Body of pancreas (tissue), 4 donors: ENCODE results near the gene CRYBA4. TPM values are rescaled to one million over a fixed set of nuclear protein-coding genes. Genes with fewer than 3 reads are reported as not detected.

Experiments
- ATAC-seq: fragments of 150-250 bp; one replicate; pipeline ENCODE4 v1.9.1; 2016
- DNase-seq, 4 donors: peaks; one replicate each; pipeline ENCODE4 v3.0.0-alpha.2; 2019
- H3K27ac ChIP-seq, 4 donors: fragments of 200-600 bp; sonication (generic); 1 replicate in 3 of 4; 2 replicates in 1 of 4; pipeline versions ENCODE4 v1.5.1 to v1.6.1; 2016 to 2019; ENCODE audit warnings: mild to moderate bottlenecking in 1 of 4, mixed read lengths in 1 of 4, moderate library complexity in 1 of 4
- H3K27me3 ChIP-seq, 2 donors: fragments of 200-600 bp; sonication (generic); one replicate each; pipeline ENCODE4 v1.6.0; 2016; ENCODE audit warnings: mild to moderate bottlenecking in 1 of 2
- H3K36me3 ChIP-seq, 2 donors: fragments of 200-600 bp; sonication (generic); replicated peaks in 1 of 2; 2 replicates each; pipeline ENCODE4 v1.5.1; 2016; ENCODE audit warnings: low read depth in 2 of 2; ENCODE audit not compliant: insufficient read depth in 1 of 2
- H3K4me1 ChIP-seq: fragments of 200-600 bp; sonication (generic); one replicate; pipeline ENCODE4 v1.6.0; 2016
- H3K4me3 ChIP-seq, 2 donors: fragments of 200-600 bp; sonication (generic); 1 replicate in 1 of 2; 2 replicates in 1 of 2; pipeline ENCODE4 v1.5.1; 2016 to 2019
- H3K9me3 ChIP-seq, 3 donors: fragments of 200-600 bp; sonication (generic); 1 replicate in 2 of 3; 2 replicates in 1 of 3; pipeline ENCODE4 v1.5.1; 2016
- POLR2A ChIP-seq, 3 donors: fragments of 450-650 bp; IDR thresholded peaks; one replicate each; pipeline ENCODE4 v1.6.1; 2016; ENCODE audit warnings: antibody characterized with exemption in 3 of 3, mild to moderate bottlenecking in 2 of 3
- WGBS, 2 donors: methylation state at CpG; one replicate each; pipeline ENCODE4 v1.1.5; 2017; 5-methylcytosine and 5-hydroxymethylcytosine counted together
- intact Hi-C: fragments of 100-400 bp; cut with DNase I; formaldehyde crosslinking; loops from one replicate; pipeline ENCODE4 v1.15.1; 2023
- total RNA-seq, 2 donors: library from RNA; depleted of rRNA; stranded (reverse); fragments of >200 nt; gene quantifications; one replicate each; pipeline ENCODE4 v1.1.0, GENCODE V29; 2016
- TF ChIP-seq, protein P1 (sequence below), 7 experiments: fragments of 450-650 bp in 4 of 7; fragments of 200-600 bp in 3 of 7; sonication (generic) in 3 of 7; IDR thresholded peaks; one replicate each; pipeline ENCODE4 v1.5.1; 2016 to 2019; ENCODE audit warnings: antibody characterized with exemption in 7 of 7

Gene CRYBA4
- total RNA-seq, 2 donors from 2014 or later = not detected

- H3K9me3 ChIP-seq = no peaks in the 10 kb centered on the region
- DNase-seq (no peak), ATAC-seq (no peak)
- intact Hi-C loops = no loop called here
- TF ChIP-seq, protein P1, sequence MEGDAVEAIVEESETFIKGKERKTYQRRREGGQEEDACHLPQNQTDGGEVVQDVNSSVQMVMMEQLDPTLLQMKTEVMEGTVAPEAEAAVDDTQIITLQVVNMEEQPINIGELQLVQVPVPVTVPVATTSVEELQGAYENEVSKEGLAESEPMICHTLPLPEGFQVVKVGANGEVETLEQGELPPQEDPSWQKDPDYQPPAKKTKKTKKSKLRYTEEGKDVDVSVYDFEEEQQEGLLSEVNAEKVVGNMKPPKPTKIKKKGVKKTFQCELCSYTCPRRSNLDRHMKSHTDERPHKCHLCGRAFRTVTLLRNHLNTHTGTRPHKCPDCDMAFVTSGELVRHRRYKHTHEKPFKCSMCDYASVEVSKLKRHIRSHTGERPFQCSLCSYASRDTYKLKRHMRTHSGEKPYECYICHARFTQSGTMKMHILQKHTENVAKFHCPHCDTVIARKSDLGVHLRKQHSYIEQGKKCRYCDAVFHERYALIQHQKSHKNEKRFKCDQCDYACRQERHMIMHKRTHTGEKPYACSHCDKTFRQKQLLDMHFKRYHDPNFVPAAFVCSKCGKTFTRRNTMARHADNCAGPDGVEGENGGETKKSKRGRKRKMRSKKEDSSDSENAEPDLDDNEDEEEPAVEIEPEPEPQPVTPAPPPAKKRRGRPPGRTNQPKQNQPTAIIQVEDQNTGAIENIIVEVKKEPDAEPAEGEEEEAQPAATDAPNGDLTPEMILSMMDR (IDR thresholded peaks at IDR 0.05) = no peak
- no peak for TF ChIP-seq POLR2A (IDR thresholded peaks at IDR 0.05)
- no peak overlapping the region for H3K27ac ChIP-seq
- no peak overlapping the region for H3K4me3 ChIP-seq
- H3K4me1 ChIP-seq = no peaks in the 10 kb centered on the region
- 49 to 51% methylated on average over 14 of the region's 14 CpGs for WGBS, 2 donors
- no peaks in the 10 kb centered on the region for H3K36me3 ChIP-seq
- no peaks in the 10 kb centered on the region for H3K27me3 ChIP-seq
These were observed 7.4 kb upstream of the CRYBA4 start for GRCh38 chr22:26614322-26614721.

GRCh38 chr22:26615149-26615548 is 6.6 kb upstream of the CRYBA4 start:
- Histone ChIP-seq H3K27ac (no peak overlapping the region), H3K4me3 (no peak overlapping the region), H3K36me3 (no peaks in the 10 kb centered on the region), H3K4me1 (no peaks in the 10 kb centered on the region), H3K27me3 (no peaks in the 10 kb centered on the region), H3K9me3 (no peaks in the 10 kb centered on the region)
- ATAC-seq (no peak), DNase-seq (no peak)
- WGBS, 2 donors = 34 to 48% methylated on average over 5 of the region's 5 CpGs
- TF ChIP-seq, protein P1 (IDR thresholded peaks at IDR 0.05) = no peak
- no peak for TF ChIP-seq POLR2A (IDR thresholded peaks at IDR 0.05)
- intact Hi-C loops = no loop called here

DNA sequence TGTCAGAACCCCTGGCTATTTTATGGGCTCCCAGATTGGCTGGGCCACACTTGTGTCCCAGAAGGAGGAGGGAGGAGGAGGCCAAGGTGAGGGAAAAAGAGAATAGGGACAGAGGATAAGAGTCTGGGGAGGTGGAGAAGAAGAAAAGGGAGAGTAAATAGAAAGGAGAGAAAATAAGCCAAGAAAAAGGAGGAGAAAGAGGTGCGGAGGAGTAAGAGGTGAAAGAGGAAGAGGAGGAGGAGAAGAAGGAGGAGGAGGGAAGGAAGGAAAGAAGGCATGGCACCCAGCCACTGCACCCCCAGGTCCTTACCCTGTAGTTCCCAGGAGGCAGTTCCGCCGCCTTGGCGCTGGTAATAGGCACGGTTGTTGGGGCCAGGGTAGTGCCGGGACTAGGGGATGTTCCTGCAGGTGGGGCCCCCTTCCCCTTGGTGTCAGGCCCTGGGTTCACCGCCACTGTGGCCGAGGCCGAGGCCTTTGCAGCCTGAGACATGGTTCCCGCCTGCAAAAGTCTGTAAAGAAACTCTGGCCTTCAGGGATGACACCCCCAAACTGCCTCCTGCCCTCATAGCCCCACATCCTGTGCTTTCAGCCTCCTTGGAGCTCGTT is 5.8 kb upstream of the CRYBA4 start:
- Histone ChIP-seq H3K4me3 (no peak overlapping the region), H3K36me3 (no peaks in the 10 kb centered on the region), H3K9me3 (no peaks in the 10 kb centered on the region), H3K27ac (no peak overlapping the region), H3K4me1 (no peaks in the 10 kb centered on the region), H3K27me3 (no peaks in the 10 kb centered on the region)
- DNase-seq (no peak), ATAC-seq (no peak)
- intact Hi-C loops = no loop called here
- TF ChIP-seq POLR2A (IDR thresholded peaks at IDR 0.05) = no peak
- TF ChIP-seq, protein P1 (IDR thresholded peaks at IDR 0.05) = no peak
- 76 to 78% methylated on average over 11 of the region's 11 CpGs for WGBS, 2 donors

- Histone ChIP-seq H3K4me3 (no peak overlapping the region), H3K9me3 (no peaks in the 10 kb centered on the region), H3K36me3 (no peaks in the 10 kb centered on the region), H3K4me1 (no peaks in the 10 kb centered on the region), H3K27ac (no peak overlapping the region), H3K27me3 (no peaks in the 10 kb centered on the region)
- ATAC-seq (no peak), DNase-seq (no peak)
- no peak for TF ChIP-seq POLR2A (IDR thresholded peaks at IDR 0.05)
- TF ChIP-seq, protein P1 (IDR thresholded peaks at IDR 0.05) = no peak
- intact Hi-C loops = no loop called here
- WGBS, 2 donors = 49 to 69% methylated on average over 2 of the region's 2 CpGs
These were observed 5.1 kb upstream of the CRYBA4 start for GRCh38 chr22:26616650-26617049.
